Measurements from ENCODE around the gene NMNAT2. TPM values are rescaled to one million over a fixed set of nuclear protein-coding genes. Genes with fewer than 3 reads are reported as not detected.

Gene NMNAT2
- total RNA-seq, 2 experiments from 2014 or later: not detected

DNA sequence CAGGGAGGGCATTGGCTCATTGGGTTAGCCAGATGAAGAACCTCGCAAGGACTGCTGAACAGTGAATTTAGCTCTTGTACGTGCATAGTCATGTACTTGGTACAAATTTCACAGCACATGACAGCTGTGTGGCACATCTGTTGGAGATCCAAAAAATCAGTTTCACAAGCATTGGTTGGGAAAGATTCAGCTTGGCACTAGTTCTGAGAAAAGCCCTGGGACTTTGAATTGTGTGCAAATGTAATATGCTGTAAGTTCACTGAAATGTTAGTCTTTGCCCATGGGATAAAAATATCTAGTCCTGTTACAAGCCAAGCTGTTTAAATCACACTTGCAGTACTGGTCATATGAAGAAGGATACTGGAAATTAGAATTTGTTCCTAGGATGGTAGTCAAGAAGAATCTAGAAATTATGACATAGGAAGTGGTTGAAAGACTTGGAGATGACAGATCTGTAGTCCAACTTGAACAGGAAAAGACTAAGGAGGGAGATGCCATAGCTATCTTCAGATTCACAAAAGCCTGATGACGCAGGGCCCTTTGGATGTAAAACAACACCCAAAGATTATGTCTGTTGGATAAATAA, 212.9 kb downstream of the NMNAT2 start:
- CTCF ChIA-PET (ENCODE audit: unreplicated experiment): no interaction called here
- H2AFZ ChIP-seq (ENCODE audit: low read length): no peak overlapping the region
- no TSS peak for BruUV-seq (replicated peaks)
- H3K79me2 ChIP-seq (ENCODE audit: insufficient read depth, low read depth, low read length): no peaks in the 10 kb centered on the region
- H3K4me1 ChIP-seq (ENCODE audit: insufficient read depth, low read length, poor library complexity, severe bottlenecking): no peaks in the 10 kb centered on the region
- H3K4me2 ChIP-seq (ENCODE audit: low read length): no peak overlapping the region
- no peaks in the 10 kb centered on the region for H3K36me3 ChIP-seq (ENCODE audit: insufficient read depth, low read length)
- POLR2A ChIA-PET: interaction anchor here (0.9 kb wide), 1 partner anchor 9 kb away, joined by 3 read pairs; no protein-coding TSS in a partner anchor
- H3K9me2 ChIP-seq (ENCODE audit: insufficient read depth, low read length): no peaks in the 10 kb centered on the region
- no peak overlapping the region for H3K27ac ChIP-seq (ENCODE audit: low read depth, low read length, poor library complexity, severe bottlenecking)
- no peak for DNase-seq (ENCODE audit: low spot score)
- no peaks in the 10 kb centered on the region for H3K9me3 ChIP-seq (ENCODE audit: low read length)
- no peaks in the 10 kb centered on the region for H4K20me1 ChIP-seq (ENCODE audit: insufficient read depth, low read length)
- no peak overlapping the region for H3K4me3 ChIP-seq (ENCODE audit: low read depth, low read length, poor library complexity, severe bottlenecking)
- intact Hi-C loops (cut with micrococcal nuclease; ENCODE audit: unreplicated experiment): no loop called here
- TF ChIP-seq, protein P1, sequence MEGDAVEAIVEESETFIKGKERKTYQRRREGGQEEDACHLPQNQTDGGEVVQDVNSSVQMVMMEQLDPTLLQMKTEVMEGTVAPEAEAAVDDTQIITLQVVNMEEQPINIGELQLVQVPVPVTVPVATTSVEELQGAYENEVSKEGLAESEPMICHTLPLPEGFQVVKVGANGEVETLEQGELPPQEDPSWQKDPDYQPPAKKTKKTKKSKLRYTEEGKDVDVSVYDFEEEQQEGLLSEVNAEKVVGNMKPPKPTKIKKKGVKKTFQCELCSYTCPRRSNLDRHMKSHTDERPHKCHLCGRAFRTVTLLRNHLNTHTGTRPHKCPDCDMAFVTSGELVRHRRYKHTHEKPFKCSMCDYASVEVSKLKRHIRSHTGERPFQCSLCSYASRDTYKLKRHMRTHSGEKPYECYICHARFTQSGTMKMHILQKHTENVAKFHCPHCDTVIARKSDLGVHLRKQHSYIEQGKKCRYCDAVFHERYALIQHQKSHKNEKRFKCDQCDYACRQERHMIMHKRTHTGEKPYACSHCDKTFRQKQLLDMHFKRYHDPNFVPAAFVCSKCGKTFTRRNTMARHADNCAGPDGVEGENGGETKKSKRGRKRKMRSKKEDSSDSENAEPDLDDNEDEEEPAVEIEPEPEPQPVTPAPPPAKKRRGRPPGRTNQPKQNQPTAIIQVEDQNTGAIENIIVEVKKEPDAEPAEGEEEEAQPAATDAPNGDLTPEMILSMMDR (conservative IDR thresholded peaks at IDR 0.05; ENCODE audit: low read length): no peak
- no peak for TF ChIP-seq EZH2phosphoT487 (IDR thresholded peaks at IDR 0.05; ENCODE audit: borderline replicate concordance, low read depth, low read length)

DNA sequence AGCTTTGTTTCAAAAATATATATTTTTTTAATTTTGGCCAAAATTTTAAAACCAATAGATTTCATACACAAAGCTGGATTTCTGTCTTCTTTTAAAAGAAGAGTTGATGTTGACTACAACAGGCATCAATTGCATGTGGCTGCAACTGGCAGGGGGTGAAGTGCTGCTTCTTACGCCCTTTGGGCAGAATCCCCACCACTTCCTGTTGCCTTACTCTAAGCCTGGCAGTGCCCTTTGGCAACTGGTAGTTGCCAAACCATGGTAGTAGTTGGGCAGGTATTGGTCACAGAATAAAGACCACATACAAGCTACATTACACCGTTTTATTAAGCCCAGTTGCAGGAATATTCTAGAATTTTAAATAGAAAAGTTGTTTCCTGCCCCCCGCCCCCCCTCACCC, 215.1 kb downstream of the NMNAT2 start:
- intact Hi-C loops (cut with micrococcal nuclease; ENCODE audit: unreplicated experiment): no loop called here
- Histone ChIP-seq H4K20me1 (ENCODE audit: insufficient read depth, low read length) (no peaks in the 10 kb centered on the region), H3K27ac (ENCODE audit: low read depth, low read length, poor library complexity, severe bottlenecking) (no peak overlapping the region), H3K79me2 (ENCODE audit: insufficient read depth, low read depth, low read length) (no peaks in the 10 kb centered on the region), H3K36me3 (ENCODE audit: insufficient read depth, low read length) (no peaks in the 10 kb centered on the region), H3K4me3 (ENCODE audit: low read depth, low read length, poor library complexity, severe bottlenecking) (no peak overlapping the region), H3K4me1 (ENCODE audit: insufficient read depth, low read length, poor library complexity, severe bottlenecking) (no peaks in the 10 kb centered on the region), H3K9me3 (ENCODE audit: low read length) (no peaks in the 10 kb centered on the region), H2AFZ (ENCODE audit: low read length) (no peak overlapping the region), H3K4me2 (ENCODE audit: low read length) (no peak overlapping the region), H3K9me2 (ENCODE audit: insufficient read depth, low read length) (no peaks in the 10 kb centered on the region)
- no peak for DNase-seq (ENCODE audit: low spot score)
- BruUV-seq (replicated peaks): no TSS peak
- TF ChIP-seq, protein P1 (conservative IDR thresholded peaks at IDR 0.05; ENCODE audit: low read length): no peak
- no peak for TF ChIP-seq EZH2phosphoT487 (IDR thresholded peaks at IDR 0.05; ENCODE audit: borderline replicate concordance, low read depth, low read length)
- POLR2A ChIA-PET: interaction anchor here (0.6 to 0.7 kb wide), 2 partner anchors 220 to 683 kb away, joined by 3 to 4 read pairs; no protein-coding TSS in a partner anchor
- CTCF ChIA-PET (ENCODE audit: unreplicated experiment): no interaction called here

DNA sequence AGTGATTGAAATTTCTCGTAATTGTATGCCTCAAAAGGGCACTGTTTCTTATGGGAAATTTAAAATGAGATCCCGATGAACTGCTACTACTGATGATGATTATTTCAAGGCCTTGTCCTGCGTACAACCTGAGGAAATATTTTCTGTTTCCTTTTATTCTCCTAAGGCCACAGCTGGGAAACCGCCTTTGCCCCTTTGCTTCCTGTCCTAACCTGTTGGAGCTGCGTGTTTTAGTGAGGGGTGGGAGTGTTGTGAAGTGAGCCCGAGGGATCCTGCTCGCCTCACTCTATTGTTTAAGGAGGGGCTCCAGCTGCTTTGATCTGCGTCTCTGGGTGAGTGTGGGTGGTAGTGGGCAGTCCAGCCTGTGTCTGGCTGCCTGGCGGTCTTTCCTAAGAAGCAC, 217.7 kb downstream of the NMNAT2 start:
- Histone ChIP-seq H3K9me3 (ENCODE audit: low read length) (no peaks in the 10 kb centered on the region), H3K79me2 (ENCODE audit: insufficient read depth, low read depth, low read length) (no peaks in the 10 kb centered on the region), H4K20me1 (ENCODE audit: insufficient read depth, low read length) (no peaks in the 10 kb centered on the region), H3K27ac (ENCODE audit: low read depth, low read length, poor library complexity, severe bottlenecking) (no peak overlapping the region), H3K4me3 (ENCODE audit: low read depth, low read length, poor library complexity, severe bottlenecking) (no peak overlapping the region), H3K36me3 (ENCODE audit: insufficient read depth, low read length) (no peaks in the 10 kb centered on the region), H3K9me2 (ENCODE audit: insufficient read depth, low read length) (no peaks in the 10 kb centered on the region), H3K4me1 (ENCODE audit: insufficient read depth, low read length, poor library complexity, severe bottlenecking) (no peaks in the 10 kb centered on the region), H2AFZ (ENCODE audit: low read length) (no peak overlapping the region), H3K4me2 (ENCODE audit: low read length) (no peak overlapping the region)
- CTCF ChIA-PET (ENCODE audit: unreplicated experiment): no interaction called here
- POLR2A ChIA-PET: no interaction called here
- DNase-seq (ENCODE audit: low spot score): no peak
- intact Hi-C loops (cut with micrococcal nuclease; ENCODE audit: unreplicated experiment): no loop called here
- no TSS peak for BruUV-seq (replicated peaks)
- no peak for TF ChIP-seq EZH2phosphoT487 (IDR thresholded peaks at IDR 0.05; ENCODE audit: borderline replicate concordance, low read depth, low read length)

Data from OCI-LY7 (cell line).